K562 (cell line): ENCODE data around the gene EIF1. TPM values are rescaled to one million over a fixed set of nuclear protein-coding genes. Genes with fewer than 3 reads are reported as not detected.
A peak's percentile ranks its signal among the peaks of the same experiment; 100 is the strongest.

Source experiments
- BRD4 ChIP-seq: fragments of 200-600 bp; sonication (generic); IDR thresholded peaks from 2 replicates; pipeline ENCODE4 v1.6.1; 2017; ENCODE audit warnings: inconsistent platforms
- CBX3 ChIP-seq, 2 experiments: IDR thresholded peaks; 1 replicate in 1 of 2; 2 replicates in 1 of 2; pipeline ENCODE4 v1.6.1; 2012; ENCODE audit warnings: inconsistent platforms in 2 of 2, low read length in 2 of 2, borderline replicate concordance in 1 of 2, control low read depth in 1 of 2
- CLOCK ChIP-seq: fragments of 250-450 bp; sonication (Bioruptor Pico); IDR thresholded peaks from 2 replicates; pipeline ENCODE4 v1.4.0; 2020; ENCODE audit warnings: mild to moderate bottlenecking, moderate library complexity, borderline replicate concordance
- DNMT1 ChIP-seq: fragments of 450-650 bp; IDR thresholded peaks from 2 replicates; pipeline ENCODE4 v1.6.1; 2016; ENCODE audit warnings: antibody characterized with exemption, mild to moderate bottlenecking
- HIVEP1 ChIP-seq: fragments of 250-450 bp; sonication (Bioruptor Pico); IDR thresholded peaks from 2 replicates; pipeline ENCODE4 v1.4.0; 2020; ENCODE audit warnings: mild to moderate bottlenecking
- HNRNPH1 ChIP-seq: fragments of 200-400 bp; formaldehyde crosslinking; optimal IDR thresholded peaks from 2 replicates; pipeline ENCODE3; 2017; ENCODE audit warnings: low read depth, mild to moderate bottlenecking, low read length, moderate library complexity
- KDM4B ChIP-seq, 2 experiments: fragments of 450-650 bp in 1 of 2; sonication (generic) in 1 of 2; IDR thresholded peaks; 2 replicates each; pipeline ENCODE4 v1.6.1; 2016 to 2017; ENCODE audit warnings: borderline replicate concordance in 2 of 2, antibody characterized with exemption in 1 of 2, low read depth in 1 of 2, mild to moderate bottlenecking in 1 of 2
- MAFG ChIP-seq: fragments of 450-650 bp; conservative IDR thresholded peaks from 2 replicates; pipeline ENCODE4 v1.6.1; 2016; ENCODE audit warnings: missing genetic modification characterization, missing compliant biosample characterization
- MED1 ChIP-seq: sonication (generic); formaldehyde crosslinking; IDR thresholded peaks from 2 replicates; pipeline ENCODE4 v1.8.1; 2023; ENCODE audit warnings: missing genetic modification reagents, borderline replicate concordance
- NR1H2 ChIP-seq: sonication (generic); formaldehyde crosslinking; IDR thresholded peaks from 2 replicates; pipeline ENCODE4 v1.4.0; 2020; ENCODE audit warnings: mild to moderate bottlenecking, missing genetic modification reagents
- PCBP1 ChIP-seq: fragments of 200-400 bp; formaldehyde crosslinking; IDR thresholded peaks from 2 replicates; pipeline ENCODE4 v1.6.1; 2018; ENCODE audit warnings: mild to moderate bottlenecking, low read depth, low read length; ENCODE audit not compliant: poor library complexity, severe bottlenecking
- SPI1 ChIP-seq: IDR thresholded peaks from 2 replicates; pipeline ENCODE4 v1.6.1; 2011; ENCODE audit warnings: low read depth, low read length, control low read depth, borderline replicate concordance
- TGIF2 ChIP-seq: sonication (generic); formaldehyde crosslinking; IDR thresholded peaks from 2 replicates; pipeline ENCODE4 v1.8.1; 2022; ENCODE audit warnings: mild to moderate bottlenecking, missing genetic modification reagents, moderate library complexity
- TSC22D4 ChIP-seq: fragments of 450-650 bp; IDR thresholded peaks from 2 replicates; pipeline ENCODE4 v1.6.1; 2016; ENCODE audit warnings: missing genetic modification characterization, missing biosample characterization, control low read depth
- ZNF551 ChIP-seq: fragments of 250-450 bp; sonication (Bioruptor Pico); IDR thresholded peaks from 2 replicates; pipeline ENCODE4 v1.5.0; 2021; ENCODE audit warnings: mild to moderate bottlenecking, moderate library complexity
- ZNF586 ChIP-seq: fragments of 450-650 bp; formaldehyde crosslinking; conservative IDR thresholded peaks from 2 replicates; pipeline ENCODE4 v1.4.0; 2020; ENCODE audit warnings: mild to moderate bottlenecking, moderate library complexity
- ZNF76 ChIP-seq: fragments of 250-450 bp; sonication (Bioruptor Pico); IDR thresholded peaks from 2 replicates; pipeline ENCODE4 v1.4.0; 2020; ENCODE audit warnings: mild to moderate bottlenecking, moderate library complexity, borderline replicate concordance
- ZNF77 ChIP-seq: fragments of 250-450 bp; sonication (Bioruptor Pico); IDR thresholded peaks from 2 replicates; pipeline ENCODE4 v1.5.0; 2020
- ZSCAN32 ChIP-seq: fragments of 450-650 bp; formaldehyde crosslinking; IDR thresholded peaks from 2 replicates; pipeline ENCODE4 v1.4.0; 2020; ENCODE audit warnings: mild to moderate bottlenecking, moderate library complexity
- polyA plus RNA-seq, 8 experiments: library from polyadenylated mRNA; depleted of rRNA in 4 of 8; stranded (reverse) in 5 of 8; unstranded in 3 of 8; fragments of >200 nt; fragmentation: Nextera tagmentation in 2 of 8; fragmentation: Illumina TruSeq in 1 of 8; extraction: Ambion mirVana in 2 of 8; extraction: Trizol in 1 of 8; gene quantifications; 2 replicates each; pipeline versions ENCODE4 v1.2.1 to v1.2.3, GENCODE V29; 2011 to 2014; ENCODE audit warnings: inconsistent platforms in 1 of 8, missing spikeins in 1 of 8
- total RNA-seq, 7 experiments: library from RNA; depleted of rRNA in 6 of 7; stranded (reverse); fragments of >200 nt in 6 of 7; fragmentation: Illumina TruSeq in 2 of 7; extraction: Trizol in 2 of 7; gene quantifications; 2 replicates each; pipeline versions ENCODE4 v1.2.1 to v1.2.3, GENCODE V29; 2011 to 2021; ENCODE audit warnings: low replicate concordance in 1 of 7
- TF ChIP-seq, protein P1 (sequence below): fragments of 450-650 bp; IDR thresholded peaks from one replicate; pipeline ENCODE4 v1.6.1; 2018; ENCODE audit warnings: mild to moderate bottlenecking, moderate library complexity; ENCODE audit not compliant: partially characterized antibody
- TF ChIP-seq, protein P2 (sequence below): fragments of 450-650 bp; conservative IDR thresholded peaks from 2 replicates; pipeline ENCODE4 v1.6.1; 2016; ENCODE audit warnings: missing genetic modification characterization, low read depth, mild to moderate bottlenecking, control low read depth, missing compliant biosample characterization

EIF1 gene
- total and polyA plus RNA-seq, 9 of the 15 experiments (the other 6 are each of a cell fraction or from before 2014, with no cell fraction given), result 67.0 to 1,204 (median 320) TPM

- no peak for TF ChIP-seq ZNF76 (CRISPR knock-in tag)
- no peak for TF ChIP-seq ZSCAN32 (CRISPR knock-in tag)
- no peak for TF ChIP-seq PCBP1
- TF ChIP-seq TGIF2 (CRISPR knock-in tag), result no peak
- TF ChIP-seq, protein P1, sequence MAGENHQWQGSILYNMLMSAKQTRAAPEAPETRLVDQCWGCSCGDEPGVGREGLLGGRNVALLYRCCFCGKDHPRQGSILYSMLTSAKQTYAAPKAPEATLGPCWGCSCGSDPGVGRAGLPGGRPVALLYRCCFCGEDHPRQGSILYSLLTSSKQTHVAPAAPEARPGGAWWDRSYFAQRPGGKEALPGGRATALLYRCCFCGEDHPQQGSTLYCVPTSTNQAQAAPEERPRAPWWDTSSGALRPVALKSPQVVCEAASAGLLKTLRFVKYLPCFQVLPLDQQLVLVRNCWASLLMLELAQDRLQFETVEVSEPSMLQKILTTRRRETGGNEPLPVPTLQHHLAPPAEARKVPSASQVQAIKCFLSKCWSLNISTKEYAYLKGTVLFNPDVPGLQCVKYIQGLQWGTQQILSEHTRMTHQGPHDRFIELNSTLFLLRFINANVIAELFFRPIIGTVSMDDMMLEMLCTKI, result no peak
- TF ChIP-seq MAFG (tag), result no peak
- no peak for TF ChIP-seq MED1 (CRISPR knock-in tag)
- TF ChIP-seq SPI1, result peak; percentile 40; the same call in 1 of the 2 replicates
- no peak for TF ChIP-seq HIVEP1 (CRISPR knock-in tag)
- peak in 1 of 2 experiments; percentile 56; a peak in 1 of 3 replicates for TF ChIP-seq CBX3 (IDR thresholded peaks at IDR 0.05; ENCODE audit: borderline replicate concordance in 1 of 2, low read length in 2 of 2)
- no peak for TF ChIP-seq BRD4
- 0 out of 2 replicates have a peak, but pooled peaks have one; percentile 78 for TF ChIP-seq DNMT1
- TF ChIP-seq HNRNPH1, result no peak
- TF ChIP-seq ZNF586, result no peak
- TF ChIP-seq, protein P2, sequence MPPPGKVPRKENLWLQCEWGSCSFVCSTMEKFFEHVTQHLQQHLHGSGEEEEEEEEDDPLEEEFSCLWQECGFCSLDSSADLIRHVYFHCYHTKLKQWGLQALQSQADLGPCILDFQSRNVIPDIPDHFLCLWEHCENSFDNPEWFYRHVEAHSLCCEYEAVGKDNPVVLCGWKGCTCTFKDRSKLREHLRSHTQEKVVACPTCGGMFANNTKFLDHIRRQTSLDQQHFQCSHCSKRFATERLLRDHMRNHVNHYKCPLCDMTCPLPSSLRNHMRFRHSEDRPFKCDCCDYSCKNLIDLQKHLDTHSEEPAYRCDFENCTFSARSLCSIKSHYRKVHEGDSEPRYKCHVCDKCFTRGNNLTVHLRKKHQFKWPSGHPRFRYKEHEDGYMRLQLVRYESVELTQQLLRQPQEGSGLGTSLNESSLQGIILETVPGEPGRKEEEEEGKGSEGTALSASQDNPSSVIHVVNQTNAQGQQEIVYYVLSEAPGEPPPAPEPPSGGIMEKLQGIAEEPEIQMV (tag), result no peak
- TF ChIP-seq TSC22D4 (tag), result no peak
- no peak; the same call in 1 of the 2 replicates for TF ChIP-seq CLOCK (CRISPR knock-in tag)
- no peak for TF ChIP-seq ZNF551 (CRISPR knock-in tag)
- no peak for TF ChIP-seq KDM4B (IDR thresholded peaks at IDR 0.05; ENCODE audit: borderline replicate concordance in 2 of 2, low read depth in 1 of 2)
- no peak for TF ChIP-seq NR1H2 (CRISPR knock-in tag)
- TF ChIP-seq ZNF77 (CRISPR knock-in tag), result no peak
Measured at GRCh38 chr17:41678907-41679739, 9.6 kb upstream of the EIF1 start (continued).
